ENCODE data around the gene PCDHA11. TPM values are rescaled to one million over a fixed set of nuclear protein-coding genes. Genes with fewer than 3 reads are reported as not detected.

PCDHA11 gene
- polyA plus RNA-seq, 3 donors = not detected

DNA sequence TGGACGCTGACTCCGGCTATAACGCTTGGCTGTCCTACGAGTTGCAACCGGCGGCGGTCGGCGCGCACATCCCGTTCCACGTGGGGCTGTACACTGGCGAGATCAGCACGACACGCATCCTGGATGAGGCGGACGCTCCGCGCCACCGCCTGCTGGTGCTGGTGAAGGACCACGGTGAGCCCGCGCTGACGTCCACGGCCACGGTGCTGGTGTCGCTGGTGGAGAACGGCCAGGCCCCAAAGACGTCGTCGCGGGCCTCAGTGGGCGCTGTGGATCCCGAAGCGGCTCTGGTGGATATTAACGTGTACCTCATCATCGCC is 8.5 kb downstream of the PCDHA11 start:
- Mint-ChIP-seq H3K4me3 (no peak overlapping the region), H3K27ac (no peak overlapping the region), H3K4me1 (no peaks in the 10 kb centered on the region), H3K36me3 (peaks cover 0 to 9% of the 10 kb centered on the region in 2 donors), H3K9me3 (peaks cover 36 to 52% (median 50%) of the 10 kb centered on the region in 7 donors), H3K27me3 (ENCODE audit: low read depth in 3 of 3) (peaks cover 21 to 30% (median 29%) of the 10 kb centered on the region in 3 donors)
- H3K27ac ChIP-seq (ENCODE audit: low read depth in 1 of 2, low read length in 2 of 2) = no peak overlapping the region
- WGBS (ENCODE audit: insufficient coverage) = 42% methylated on average over 37 of the region's 37 CpGs
- no peaks in the 10 kb centered on the region for H3K36me3 ChIP-seq (replicated peaks in 1 of 2; ENCODE audit: control insufficient read depth in 1 of 2, insufficient read depth in 2 of 2, low read length in 2 of 2)
- H2AFZ ChIP-seq (ENCODE audit: insufficient read depth, low read depth, low read length, poor library complexity, severe bottlenecking) = no peak overlapping the region
- DNase-seq = no peak
- no peak overlapping the region for H3K9ac ChIP-seq (ENCODE audit: insufficient read depth, low read length, poor library complexity, severe bottlenecking)
- intact Hi-C loops (cut with micrococcal nuclease) = loop anchor here (2.0 to 10.0 kb wide), 2 partner anchors 52 to 72 kb away; partner anchors contain the start of genes PCDHA5 (in 1 of the 2) and PCDHA6 (in 1 of the 2)
- H3K4me1 ChIP-seq (ENCODE audit: control insufficient read depth in 1 of 2, insufficient read depth in 2 of 2, low read length in 2 of 2) = no peaks in the 10 kb centered on the region
- no peaks in the 10 kb centered on the region for H4K20me1 ChIP-seq (ENCODE audit: insufficient read depth, low read length)
- peaks cover 3 to 31% of the 10 kb centered on the region in 2 donors for H3K27me3 ChIP-seq (ENCODE audit: control insufficient read depth in 2 of 2, insufficient read depth in 2 of 2, low read length in 2 of 2)
- TF ChIP-seq, protein P1, sequence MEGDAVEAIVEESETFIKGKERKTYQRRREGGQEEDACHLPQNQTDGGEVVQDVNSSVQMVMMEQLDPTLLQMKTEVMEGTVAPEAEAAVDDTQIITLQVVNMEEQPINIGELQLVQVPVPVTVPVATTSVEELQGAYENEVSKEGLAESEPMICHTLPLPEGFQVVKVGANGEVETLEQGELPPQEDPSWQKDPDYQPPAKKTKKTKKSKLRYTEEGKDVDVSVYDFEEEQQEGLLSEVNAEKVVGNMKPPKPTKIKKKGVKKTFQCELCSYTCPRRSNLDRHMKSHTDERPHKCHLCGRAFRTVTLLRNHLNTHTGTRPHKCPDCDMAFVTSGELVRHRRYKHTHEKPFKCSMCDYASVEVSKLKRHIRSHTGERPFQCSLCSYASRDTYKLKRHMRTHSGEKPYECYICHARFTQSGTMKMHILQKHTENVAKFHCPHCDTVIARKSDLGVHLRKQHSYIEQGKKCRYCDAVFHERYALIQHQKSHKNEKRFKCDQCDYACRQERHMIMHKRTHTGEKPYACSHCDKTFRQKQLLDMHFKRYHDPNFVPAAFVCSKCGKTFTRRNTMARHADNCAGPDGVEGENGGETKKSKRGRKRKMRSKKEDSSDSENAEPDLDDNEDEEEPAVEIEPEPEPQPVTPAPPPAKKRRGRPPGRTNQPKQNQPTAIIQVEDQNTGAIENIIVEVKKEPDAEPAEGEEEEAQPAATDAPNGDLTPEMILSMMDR (IDR thresholded peaks at IDR 0.05) = no peak
- no peaks in the 10 kb centered on the region for H3K79me2 ChIP-seq (ENCODE audit: insufficient read depth, low read length)
- H3K4me3 ChIP-seq (replicated peaks in 1 of 3; ENCODE audit: low read depth in 2 of 3, low read length in 3 of 3) = no peak overlapping the region
- H3K4me2 ChIP-seq (replicated peaks; ENCODE audit: extremely low read depth, low read length, poor library complexity, severe bottlenecking) = no peak overlapping the region
- peaks cover 36 to 60% of the 10 kb centered on the region in 2 donors for H3K9me3 ChIP-seq (replicated peaks in 1 of 2; ENCODE audit: control insufficient read depth in 1 of 2, insufficient read depth in 1 of 2, low read length in 2 of 2)

DNA sequence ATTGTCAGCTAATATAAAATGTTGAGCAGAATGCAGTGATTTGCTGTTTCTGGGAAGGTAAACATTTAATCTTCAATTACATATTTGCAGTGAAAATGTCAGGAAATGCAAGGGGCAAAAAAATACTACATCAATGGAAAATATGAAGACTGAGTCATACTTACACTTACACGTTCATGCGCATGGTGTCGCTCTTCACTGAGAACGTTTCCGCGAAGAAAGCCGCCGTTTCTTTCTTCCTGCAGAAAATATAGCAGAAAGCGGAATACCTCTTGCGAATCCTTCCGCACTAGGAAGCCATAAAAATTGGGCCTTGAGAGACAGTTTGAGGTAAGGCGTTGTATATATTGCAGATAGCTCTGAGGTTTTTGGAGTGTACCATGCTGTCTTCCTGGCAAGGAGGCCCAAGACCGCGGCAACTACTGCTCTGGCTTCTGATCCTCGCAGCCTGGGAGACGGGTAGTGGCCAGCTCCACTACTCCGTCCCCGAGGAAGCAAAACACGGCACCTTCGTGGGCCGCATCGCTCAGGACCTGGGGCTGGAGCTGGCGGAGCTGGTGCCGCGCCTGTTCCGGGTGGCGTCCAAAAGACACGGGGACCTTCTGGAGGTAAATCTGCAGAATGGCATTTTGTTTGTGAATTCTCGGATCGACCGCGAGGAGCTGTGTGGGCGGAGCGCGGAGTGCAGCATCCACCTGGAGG is 13.3 kb downstream of the PCDHA11 start, which contains the start of gene PCDHA13:
PCDHA13 (plus strand) TSS at position 236 of the 702 bp plus-strand sequence; CDS start at position 381, 145 bp downstream.
- DNase-seq = no peak
- Histone ChIP-seq H3K4me1 (ENCODE audit: control insufficient read depth in 1 of 2, insufficient read depth in 2 of 2, low read length in 2 of 2) (no peaks in the 10 kb centered on the region), H2AFZ (ENCODE audit: insufficient read depth, low read depth, low read length, poor library complexity, severe bottlenecking) (no peak within 1 kb of the TSS), H3K9me3 (replicated peaks in 1 of 2; ENCODE audit: control insufficient read depth in 1 of 2, insufficient read depth in 1 of 2, low read length in 2 of 2) (peaks cover 40 to 49% of the 10 kb centered on the region in 2 donors), H3K36me3 (replicated peaks in 1 of 2; ENCODE audit: control insufficient read depth in 1 of 2, insufficient read depth in 2 of 2, low read length in 2 of 2) (no peaks in the 10 kb centered on the region), H4K20me1 (ENCODE audit: insufficient read depth, low read length) (no peaks in the 10 kb centered on the region), H3K79me2 (ENCODE audit: insufficient read depth, low read length) (no peaks in the 10 kb centered on the region), H3K9ac (ENCODE audit: insufficient read depth, low read length, poor library complexity, severe bottlenecking) (no peak within 1 kb of the TSS), H3K27ac (ENCODE audit: low read depth in 1 of 2, low read length in 2 of 2) (no peak within 1 kb of the TSS), H3K27me3 (ENCODE audit: control insufficient read depth in 2 of 2, insufficient read depth in 2 of 2, low read length in 2 of 2) (peaks cover 0 to 18% of the 10 kb centered on the region in 2 donors), H3K4me3 (replicated peaks in 1 of 3; ENCODE audit: low read depth in 2 of 3, low read length in 3 of 3) (no peak within 1 kb of the TSS), H3K4me2 (replicated peaks; ENCODE audit: extremely low read depth, low read length, poor library complexity, severe bottlenecking) (no peak within 1 kb of the TSS)
- no peaks in the 10 kb centered on the region for H3K36me3 Mint-ChIP-seq
- peaks cover 37 to 46% (median 41%) of the 10 kb centered on the region in 7 donors for H3K9me3 Mint-ChIP-seq
- H3K27me3 Mint-ChIP-seq (ENCODE audit: low read depth in 3 of 3) = peaks cover 7 to 30% (median 22%) of the 10 kb centered on the region in 3 donors
- TF ChIP-seq, protein P1 (IDR thresholded peaks at IDR 0.05) = no peak
- no peaks in the 10 kb centered on the region for H3K4me1 Mint-ChIP-seq
- no peak within 1 kb of the TSS for H3K27ac Mint-ChIP-seq
- peak within 1 kb of the TSS in 1 of 2 donors; percentile 37 for H3K4me3 Mint-ChIP-seq
- intact Hi-C loops (cut with micrococcal nuclease) = no loop called here
- whole genome bisulfite sequencing (ENCODE audit: insufficient coverage) = 21% methylated on average over 16 of the region's 35 CpGs
